GM21737 (cell line): ENCODE data around the gene ELN.
"Not testable (repeated sequence)": the region's sequence is repeated elsewhere in the genome, so short reads cannot be mapped to it uniquely, and the experiment has no call there.

ENCODE experiments used
- ATAC-seq: cut with Tn5 transposase; IDR thresholded peaks from one replicate; pipeline ENCODE4 v1.9.1; 2021; ENCODE audit warnings: mild to moderate bottlenecking, moderate library complexity; ENCODE audit not compliant: unreplicated experiment

ELN gene

DNA sequence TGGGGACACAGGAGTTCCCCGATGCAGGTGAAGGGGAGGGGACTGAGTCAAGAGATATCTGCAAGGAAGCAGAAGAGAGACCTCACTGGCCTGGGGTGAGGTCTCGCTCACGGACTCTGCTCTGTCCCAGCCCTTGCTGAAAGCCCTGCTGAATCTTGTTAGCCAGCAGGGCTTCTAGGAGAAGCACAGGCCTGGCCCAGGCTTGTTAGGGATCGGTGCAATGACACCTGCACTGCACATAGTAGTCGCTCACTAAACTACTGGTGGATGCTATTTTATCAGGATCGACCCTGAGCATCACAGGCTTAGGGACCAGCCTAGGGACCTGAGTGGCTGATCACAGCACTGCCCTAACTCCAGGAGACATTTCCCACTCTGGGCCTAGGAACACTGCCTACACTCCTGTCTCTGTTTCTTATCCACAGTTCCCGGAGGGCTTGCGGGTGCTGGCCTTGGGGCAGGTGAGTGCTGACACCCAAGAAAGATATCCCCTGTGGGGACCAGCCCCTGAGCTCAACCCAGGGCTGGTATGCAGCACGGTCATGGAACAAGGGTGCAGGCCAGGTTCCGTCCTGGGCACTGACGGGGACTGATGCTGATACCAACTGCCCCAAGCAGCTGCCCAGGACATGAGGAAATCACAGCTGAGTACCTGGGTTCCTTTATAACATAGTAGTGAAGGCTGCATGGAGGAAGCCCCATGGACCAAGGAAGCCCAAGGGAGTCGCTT, 13.0 kb downstream of the ELN start:
- ATAC-seq = no peak

DNA sequence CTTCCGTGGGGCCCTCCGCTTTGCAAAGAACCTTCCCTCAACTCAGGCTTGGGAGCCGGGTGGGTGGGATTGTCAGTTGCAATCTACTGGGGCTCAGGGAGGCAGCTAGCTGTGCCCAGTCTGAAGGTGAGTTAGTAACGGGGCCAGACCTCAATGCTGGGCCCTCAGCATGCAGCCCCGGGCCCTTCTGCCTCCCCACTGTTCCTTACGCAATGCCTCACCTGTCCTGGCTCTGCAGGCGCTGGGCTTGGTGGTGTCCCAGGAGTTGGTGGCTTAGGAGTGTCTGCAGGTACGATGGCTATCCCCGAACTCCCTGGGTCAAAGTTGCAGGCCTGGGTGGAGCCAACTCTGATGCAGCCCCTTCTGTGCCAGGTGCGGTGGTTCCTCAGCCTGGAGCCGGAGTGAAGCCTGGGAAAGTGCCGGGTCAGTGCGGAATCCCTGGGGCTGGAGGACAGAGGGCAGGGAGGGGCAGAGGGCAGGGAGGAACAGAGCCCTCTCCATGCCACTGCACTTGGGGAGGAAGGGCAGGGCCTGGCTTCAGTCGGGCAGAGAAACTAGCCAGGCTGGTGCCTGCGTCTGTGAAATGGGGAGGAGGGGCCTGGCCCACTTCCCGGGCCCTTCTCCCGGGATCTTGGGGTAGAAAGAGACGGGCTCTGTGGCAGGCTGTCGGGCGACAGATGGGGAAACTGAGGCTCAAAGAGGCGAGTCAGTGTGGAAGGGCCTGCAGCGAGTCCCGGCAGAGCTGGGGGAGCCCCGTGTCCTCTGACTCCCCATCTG, 15.0 kb downstream of the ELN start:
- no peak for ATAC-seq

DNA sequence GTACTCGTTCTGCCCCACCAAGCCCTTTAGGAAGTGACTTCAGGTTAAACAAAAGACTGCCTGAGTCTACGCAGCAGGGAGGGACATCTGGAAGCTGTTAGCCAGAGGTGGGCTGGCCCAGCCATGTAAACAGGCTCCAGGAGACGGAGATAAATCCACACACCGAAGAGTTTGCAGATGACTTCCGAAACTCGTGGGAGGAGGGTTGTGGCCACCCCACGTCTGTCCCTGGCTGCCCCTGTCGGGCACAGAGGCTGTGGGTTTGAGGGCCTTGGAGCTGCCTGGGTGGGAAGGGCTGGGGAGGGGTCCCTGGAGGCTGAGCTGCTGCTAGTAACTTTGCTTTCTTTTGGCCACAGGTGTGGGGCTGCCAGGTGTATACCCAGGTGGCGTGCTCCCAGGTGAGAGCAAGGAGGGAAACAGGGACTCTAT, 15.6 kb downstream of the ELN start:
- no peak for ATAC-seq

DNA sequence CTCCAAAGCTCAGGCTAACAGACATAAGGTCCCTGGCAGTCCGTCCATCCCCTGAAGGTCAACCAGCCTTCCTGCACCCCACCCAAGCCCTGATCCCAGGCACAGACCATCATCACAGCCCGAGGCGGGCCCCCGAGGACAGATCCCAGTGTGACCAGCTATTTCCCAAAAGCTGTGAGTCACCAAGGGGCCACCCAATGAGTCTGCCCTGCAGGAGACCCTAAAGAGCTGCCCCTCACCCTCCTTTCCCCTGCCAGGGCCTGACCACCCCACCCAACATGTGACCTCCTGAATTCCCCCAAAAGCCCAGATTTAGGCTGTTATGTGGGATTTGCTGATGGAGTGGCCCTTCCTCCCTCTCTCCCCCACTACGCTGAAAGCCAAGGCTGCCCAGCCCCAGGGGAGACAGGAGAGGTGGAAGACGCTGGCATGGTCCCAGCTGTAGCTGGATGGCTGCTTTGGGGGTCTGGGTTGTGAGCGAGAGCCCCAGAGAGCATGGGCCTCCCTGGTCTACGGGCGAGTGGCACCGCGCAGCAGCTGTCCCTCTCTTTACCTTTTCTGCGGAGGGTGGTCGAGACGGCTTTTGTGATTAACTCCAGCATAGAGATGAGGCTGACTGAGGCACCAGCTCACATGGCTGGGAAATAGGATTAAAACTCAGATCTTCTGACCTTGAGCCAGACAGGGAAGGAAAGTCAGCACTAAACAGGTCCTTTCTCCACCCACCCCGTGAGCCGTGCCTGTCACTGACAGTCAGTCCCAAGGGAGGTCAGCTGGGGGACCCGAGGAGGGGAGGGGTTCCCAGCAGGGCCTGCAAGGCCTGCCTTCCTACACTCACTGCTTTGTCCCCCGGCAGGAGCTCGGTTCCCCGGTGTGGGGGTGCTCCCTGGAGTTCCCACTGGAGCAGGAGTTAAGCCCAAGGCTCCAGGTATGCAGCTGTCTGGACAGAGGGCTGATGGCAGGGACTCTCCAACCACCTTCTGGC, 16.7 kb downstream of the ELN start:
- no peak for ATAC-seq

DNA sequence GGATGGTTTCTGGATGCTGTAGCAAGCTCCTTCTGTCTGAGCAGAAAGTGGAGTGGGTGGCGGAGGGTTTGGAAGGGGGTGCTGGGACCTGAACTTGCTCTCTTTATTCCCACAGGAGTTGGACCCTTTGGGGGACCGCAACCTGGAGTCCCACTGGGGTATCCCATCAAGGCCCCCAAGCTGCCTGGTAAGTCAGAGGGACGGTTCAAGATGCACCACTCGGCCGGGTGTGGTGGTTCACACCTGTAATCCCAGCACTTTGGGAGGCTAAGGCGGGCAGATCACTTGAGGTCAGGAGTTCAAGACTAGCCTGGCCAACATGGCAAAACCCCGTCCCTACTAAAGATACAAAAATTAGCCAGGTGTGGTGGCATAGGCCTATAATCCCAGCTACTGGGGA, 18.6 kb downstream of the ELN start:
- not testable (repeated sequence) for ATAC-seq

DNA sequence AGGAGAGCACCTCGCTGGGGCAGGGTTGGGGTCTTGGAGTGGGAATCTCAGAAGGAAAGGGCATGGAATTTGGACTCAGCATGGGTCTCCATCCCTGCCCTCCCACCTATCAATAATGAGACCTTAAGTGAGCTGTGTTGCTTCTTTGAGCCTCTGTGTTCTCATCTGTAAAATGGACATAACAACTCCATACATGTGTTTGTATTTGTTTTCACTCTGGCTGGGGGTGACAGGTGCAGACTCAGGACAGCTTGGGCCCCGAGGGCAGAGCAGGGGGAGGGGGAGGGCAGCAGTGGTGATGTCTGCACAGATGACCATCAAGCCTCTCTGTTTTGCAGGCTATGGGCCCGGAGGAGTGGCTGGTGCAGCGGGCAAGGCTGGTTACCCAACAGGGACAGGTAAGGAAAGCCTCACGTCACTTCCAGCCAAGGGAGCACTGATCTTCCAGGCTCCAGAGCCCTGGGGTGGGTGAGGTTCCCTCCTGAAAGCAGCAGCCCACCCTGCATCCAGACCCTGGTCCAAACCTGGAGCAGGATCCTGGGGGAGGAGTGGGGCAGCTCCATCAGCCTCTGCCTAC, 19.9 kb downstream of the ELN start:
- no peak for ATAC-seq

DNA sequence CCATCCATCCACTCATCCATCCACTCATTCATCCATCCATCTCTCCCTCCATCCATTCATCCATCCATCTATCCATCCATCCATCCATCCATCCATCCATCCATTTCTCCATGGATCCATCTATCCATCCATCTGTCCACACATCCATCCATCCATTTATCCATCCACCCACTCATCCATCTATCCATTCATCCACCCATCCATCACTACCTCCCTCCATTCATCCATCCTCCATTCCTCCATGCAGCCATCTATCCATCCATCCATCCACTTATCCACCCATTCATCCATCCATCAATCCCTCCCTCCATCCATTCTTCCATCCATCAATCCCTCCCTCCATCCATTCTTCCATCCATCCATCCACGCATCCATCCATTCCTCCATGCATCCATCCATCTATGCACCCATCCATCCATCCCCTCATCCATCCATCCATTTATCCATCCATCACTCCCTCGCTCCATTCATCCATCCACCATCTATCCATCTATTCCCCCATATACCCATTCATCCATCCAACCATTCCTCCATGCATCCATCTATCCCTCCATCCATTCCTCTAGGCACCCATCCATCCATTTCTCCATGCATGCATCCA, 21.1 kb downstream of the ELN start:
- ATAC-seq = no peak

DNA sequence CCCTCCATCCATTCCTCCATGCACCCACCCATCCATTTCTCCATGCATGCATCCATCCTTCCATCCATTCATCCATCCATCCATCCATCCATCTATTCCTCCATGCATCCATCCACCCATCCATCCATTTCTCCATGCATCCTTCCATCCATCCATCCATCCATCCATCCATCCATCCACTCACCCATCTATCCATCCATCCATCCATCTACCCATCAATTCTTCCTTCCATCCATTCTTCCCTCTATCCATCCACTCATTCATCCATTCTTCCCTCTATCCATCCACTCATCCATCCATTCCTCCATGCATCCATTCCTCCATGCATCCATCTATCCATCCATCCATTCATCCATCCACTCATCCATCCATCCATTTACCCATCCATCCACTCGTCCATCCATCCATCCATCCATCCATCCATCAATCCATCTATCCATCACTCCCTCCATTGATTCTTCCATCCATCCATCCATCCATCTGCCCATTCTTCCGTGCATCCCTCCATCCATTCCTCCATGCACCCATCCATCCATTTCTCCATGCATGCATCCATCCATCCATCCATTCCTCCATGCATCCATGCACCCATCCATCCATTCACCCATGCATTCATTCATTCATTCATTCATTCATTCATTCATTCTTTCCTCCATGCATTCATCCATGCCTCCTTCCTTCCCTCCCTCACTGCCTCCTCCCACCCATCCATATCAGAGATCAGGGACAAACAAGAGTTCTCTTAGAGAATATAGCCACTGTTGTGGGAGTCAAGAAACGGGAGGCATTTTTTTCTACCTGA, 22.2 kb downstream of the ELN start:
- ATAC-seq = no peak

DNA sequence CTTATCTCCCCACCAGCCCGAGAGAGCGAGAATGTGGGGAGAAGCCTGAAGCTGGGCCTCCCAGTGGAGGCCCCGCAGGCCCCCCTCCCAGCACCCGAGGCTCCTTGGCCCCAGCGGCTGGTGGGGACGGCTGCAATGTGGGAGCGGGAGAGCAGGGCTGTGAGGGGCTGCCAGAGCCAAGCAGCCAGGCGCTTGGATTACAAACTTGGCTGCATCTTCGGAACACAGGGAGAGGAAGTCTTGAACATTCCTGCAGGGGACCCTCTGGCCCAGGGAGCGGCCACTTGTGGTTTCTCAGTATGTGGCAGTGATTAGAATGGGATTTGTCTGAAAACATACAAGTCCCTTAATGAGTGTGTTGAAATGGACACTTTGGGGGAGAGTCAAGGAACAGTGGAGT, 23.2 kb downstream of the ELN start:
- no peak for ATAC-seq

DNA sequence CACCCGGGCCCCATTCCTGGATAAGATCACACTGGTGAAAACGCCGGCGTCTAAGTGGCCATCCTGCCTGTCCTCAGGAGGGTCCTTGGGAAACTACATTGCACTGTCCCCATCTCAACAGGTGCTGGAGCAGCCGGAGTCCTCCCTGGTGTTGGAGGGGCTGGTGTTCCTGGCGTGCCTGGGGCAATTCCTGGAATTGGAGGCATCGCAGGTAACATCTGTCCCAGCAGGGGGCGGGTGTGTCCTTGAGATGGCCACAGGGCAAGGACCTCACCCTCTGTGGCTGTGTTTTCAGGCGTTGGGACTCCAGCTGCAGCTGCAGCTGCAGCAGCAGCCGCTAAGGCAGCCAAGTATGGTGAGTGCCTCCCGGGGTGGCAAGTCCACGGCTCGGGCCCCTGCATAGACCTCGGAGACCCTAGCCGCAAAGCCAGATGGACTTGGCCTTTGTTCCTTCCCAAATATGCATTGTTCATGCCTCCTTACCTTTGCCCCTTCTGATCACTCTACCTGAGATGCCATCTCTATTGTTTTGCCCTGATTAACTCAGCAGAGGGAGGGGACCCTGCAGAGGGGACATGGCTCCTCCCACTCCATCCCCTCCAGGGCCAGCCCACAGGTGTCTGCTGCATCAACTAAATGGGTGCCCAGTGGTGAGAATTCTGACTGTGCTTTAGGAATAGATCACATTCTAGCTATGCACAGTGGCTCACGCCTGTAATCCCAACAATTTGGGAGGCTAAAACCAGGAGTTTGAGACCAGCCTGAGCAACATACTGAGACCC, 23.8 kb downstream of the ELN start:
- no peak for ATAC-seq

DNA sequence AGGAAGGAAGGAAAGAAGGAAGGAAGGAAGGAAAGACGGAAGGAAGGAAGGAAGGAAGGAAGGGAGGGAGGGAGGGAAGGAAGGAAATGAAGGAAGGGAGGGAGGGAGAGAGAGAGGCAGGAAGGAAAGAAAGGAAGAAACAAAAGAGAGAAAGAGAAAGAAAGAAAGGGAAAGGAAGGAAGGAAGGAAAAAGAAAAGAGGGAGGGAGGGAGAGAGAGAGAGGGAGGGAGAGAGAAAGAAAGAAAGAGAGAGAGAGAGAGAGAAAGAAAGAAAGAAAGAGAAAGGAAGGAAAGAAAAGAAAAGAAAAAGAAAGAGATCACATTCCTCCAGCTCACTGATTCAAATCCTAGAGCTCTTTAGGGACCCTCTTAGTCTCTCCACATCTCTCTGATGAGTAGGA, 24.7 kb downstream of the ELN start:
- no peak for ATAC-seq

DNA sequence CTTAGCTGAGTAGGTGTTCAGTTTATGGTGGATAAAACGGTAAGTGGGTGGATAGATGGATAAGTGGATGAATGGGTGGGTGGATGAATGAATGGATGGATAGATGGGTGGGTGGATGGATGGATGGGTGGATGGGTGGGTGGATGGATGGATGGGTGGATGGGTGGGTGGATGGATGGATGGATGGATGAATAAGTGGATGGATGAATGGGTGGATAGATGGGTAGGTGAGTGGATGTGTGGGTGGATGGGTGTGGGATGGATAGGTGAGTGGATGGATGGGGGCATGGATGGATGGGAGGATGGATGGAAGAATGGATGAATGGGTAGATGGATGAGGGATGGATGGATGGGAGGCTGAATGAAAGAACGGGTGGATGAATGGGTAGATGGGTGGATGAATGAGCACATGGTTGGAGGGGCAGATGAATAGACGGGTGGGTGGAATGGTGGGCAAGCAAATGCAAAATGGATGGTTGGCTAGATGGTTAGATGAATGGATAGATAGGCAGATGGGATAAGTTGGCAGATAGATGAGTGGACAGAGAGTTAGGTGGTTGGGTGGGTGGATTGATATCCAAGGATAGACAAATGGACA, 25.7 kb downstream of the ELN start:
- ATAC-seq = no peak

DNA sequence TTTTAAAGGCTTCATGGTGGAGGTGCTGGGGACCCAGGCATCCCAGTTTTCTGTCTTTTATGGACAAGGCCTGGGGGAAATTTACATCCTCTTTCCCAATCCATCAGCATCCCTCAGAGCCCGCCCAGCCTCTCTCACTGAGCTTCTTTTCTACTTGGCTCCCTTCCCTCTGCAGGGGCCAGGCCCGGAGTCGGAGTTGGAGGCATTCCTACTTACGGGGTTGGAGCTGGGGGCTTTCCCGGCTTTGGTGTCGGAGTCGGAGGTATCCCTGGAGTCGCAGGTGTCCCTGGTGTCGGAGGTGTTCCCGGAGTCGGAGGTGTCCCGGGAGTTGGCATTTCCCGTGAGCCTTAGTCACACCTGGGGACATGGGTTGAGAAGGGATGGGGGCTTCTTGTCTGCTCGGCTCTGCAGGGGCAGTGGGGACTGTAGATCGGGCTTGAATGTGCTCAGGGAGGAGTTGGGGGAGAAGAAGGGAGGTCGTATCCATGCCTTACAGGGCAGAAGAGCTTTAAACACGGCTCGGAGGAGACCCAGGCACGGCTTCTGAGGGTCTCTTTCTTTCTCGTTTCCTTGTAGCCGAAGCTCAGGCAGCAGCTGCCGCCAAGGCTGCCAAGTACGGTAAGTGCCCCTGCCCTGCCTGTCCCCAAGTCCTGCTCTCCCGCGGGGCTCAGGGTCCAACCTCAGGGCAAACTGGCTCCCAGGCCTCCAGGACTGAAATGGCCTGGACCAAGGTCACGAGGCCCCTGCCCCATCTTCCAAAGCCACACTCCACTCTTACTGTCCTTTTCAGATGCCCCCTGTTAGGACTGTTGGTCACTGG, 28.3 kb downstream of the ELN start:
- ATAC-seq = no peak

DNA sequence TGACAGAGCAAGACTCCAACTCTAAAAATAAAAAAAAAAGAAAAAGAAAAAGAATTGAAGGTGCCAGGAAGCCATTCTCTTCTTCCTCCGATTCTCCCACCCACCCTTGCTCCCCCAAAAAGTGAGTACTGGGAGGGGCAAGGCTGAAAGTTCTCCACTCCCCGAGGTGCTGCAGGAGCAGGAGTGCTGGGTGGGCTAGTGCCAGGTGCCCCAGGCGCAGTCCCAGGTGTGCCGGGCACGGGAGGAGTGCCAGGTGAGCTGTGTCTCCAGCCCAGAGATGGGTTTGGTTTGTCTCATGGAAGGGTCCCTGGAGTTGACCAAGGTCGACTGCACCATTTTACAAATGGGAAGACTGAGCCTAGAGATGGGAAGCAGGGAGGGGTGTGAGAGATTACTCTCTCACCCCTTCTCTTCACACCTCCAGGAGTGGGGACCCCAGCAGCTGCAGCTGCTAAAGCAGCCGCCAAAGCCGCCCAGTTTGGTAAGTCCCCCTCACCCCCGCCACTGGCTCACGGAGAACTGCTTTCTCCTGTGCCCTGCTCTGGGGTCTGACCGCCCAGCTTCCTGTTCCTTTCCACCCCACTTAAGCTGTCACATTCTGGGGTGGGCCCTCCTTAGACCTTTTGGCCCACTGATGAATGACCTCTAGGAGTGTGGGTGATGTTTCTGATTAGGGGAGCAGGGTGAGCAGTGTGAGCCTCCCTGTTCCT, 29.4 kb downstream of the ELN start:
- no peak for ATAC-seq

DNA sequence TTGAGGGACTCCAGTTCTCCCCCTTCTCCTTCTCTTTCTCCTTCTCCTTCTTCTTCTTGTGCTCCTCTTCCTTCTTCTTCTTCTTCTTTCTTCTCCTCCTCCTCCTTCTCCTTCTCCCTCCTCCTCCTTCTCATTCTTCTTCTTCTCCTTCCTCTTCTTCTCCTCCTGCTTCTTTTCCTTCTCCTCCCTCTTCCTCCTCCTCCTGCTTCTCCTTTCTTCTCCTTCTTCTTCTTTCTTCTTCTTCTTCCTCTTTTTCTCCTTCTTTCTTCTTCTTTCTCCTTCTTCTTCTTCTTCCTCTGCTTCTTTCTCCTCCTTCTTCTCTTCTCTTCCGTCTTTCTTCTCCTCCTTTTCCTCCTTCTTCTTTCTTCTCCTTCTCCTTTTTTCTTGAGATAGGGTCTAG, 30.0 kb downstream of the ELN start:
- ATAC-seq = no peak

DNA sequence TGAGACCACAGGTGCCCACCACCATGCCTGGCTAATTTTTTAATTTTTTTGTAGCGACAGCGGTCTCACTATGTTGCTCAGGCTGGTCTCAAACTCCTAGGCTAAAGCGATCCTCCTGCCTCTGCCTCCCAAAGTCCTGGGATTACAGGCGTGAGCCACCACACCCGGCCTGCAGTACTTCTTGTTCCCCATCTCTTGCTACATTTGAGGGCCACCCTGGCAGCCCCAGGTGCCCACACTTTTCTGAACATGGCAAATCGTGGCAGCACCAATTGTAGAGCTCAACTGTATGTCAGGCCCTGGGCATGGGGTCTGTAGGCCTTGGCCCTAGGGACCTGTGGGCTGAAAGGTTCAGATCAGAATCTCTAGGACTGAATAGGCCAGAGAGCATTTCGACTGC, 30.5 kb downstream of the ELN start:
- no peak for ATAC-seq

DNA sequence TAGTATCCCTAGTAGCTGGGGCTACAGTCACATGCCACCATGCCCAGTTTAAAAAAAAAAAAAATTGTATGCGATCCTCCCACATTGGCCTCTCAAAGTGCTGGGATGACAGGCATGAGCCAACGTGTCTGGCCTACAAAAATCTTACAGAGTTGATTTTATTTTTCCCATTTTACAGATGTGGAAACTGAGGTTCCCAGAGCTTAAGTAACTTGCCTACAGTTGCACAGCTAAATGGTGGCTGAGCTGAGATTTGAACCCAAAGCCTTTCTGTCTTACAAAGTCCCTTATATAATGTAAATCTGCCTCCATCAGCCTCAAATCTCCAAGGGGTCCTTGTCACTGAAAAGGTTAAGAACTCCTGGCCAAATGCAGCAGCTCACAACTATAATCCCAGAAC, 31.1 kb downstream of the ELN start:
- no peak for ATAC-seq
